ENCODE results near the gene NFS1. TPM values are rescaled to one million over a fixed set of nuclear protein-coding genes. Genes with fewer than 3 reads are reported as not detected.

Gene NFS1
- polyA plus RNA-seq, 2 of the 4 experiments (the other 2 are of a cell fraction), result 44.0 to 50.5 TPM

GRCh38 chr20:35743693-35744491 lies 44.7 kb upstream of the NFS1 start:
- FAIRE-seq (no peak), DNase-seq (ENCODE audit: low read depth in 1 of 2, low spot score in 1 of 2) (peak in 1 of 2 experiments; percentile 54), ATAC-seq (no peak)
- Histone ChIP-seq H3K4me1 (peaks cover 34% of the 10 kb centered on the region), H3K4me3 (peak overlapping the region; percentile 68; the same call in 2 of the 3 replicates), H3K4me2 (peak overlapping the region; percentile 95), H3K9me3 (no peaks in the 10 kb centered on the region), H3K27ac (peak overlapping the region; percentile 92 to 98)
- ChIA-PET POLR2A (interaction anchor here (2.2 to 4.3 kb wide), 3 partner anchors 14 to 140 kb away, joined by 38 to 97 read pairs (median 83); partner anchors contain the start of gene PHF20), CTCF (interaction anchor here (0.6 to 4.8 kb wide), 10 partner anchors 24 to 412 kb away, joined by 3 to 31 read pairs (median 6); partner anchors contain the start of gene SCAND1)
- 36% methylated on average over 15 of the region's 15 CpGs for WGBS (ENCODE audit: missing lambda C conversion rate)
- no peak for TF ChIP-seq ZSCAN20 (CRISPR knock-in tag; IDR thresholded peaks at IDR 0.05)
- peak; percentile 92 for TF ChIP-seq MAFK (IDR thresholded peaks at IDR 0.05; ENCODE audit: partially characterized antibody)
- peak; percentile 78 for TF ChIP-seq NFE2L2 (conservative IDR thresholded peaks at IDR 0.05; ENCODE audit: low read length)

DNA sequence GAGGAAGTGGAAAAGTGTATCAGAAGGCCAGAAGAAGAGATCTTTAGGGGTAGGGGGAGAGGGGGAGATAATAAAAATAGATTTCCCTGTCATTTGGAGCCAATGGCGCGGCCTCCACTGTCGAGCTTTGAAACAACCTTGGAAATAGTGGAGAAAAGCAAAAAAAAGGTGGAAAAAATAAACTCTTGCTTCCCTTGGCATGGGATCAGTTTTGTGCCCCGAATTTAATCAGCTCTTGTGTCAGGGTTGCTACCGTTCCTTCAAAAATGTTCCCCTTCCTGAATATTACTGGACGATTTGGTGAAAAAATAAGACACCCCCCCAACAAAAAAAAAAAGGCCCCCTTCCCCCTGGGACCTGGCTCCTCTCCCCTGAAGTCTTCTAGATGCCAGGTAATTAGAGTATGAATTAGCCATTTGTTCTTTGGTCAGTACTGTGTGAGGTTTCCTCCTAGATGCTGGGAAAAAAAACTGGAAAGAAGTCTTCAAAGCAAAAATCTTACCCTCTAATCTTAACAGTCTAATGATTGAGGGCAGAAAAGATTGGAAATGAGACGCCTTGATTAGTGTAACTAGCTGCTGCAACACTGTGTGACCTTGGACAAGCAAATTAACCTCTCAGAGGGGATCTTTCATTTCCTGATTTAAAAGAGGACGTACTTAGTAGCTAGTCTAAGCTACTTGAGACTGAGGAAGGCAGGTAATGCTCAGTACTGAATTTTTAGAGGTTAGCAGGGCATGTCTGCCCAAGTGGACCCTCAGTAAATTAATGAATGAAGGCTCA lies 43.8 kb upstream of the NFS1 start:
- no peaks in the 10 kb centered on the region for H3K9me3 ChIP-seq
- DNase-seq (ENCODE audit: low read depth in 1 of 2, low spot score in 1 of 2) (peak in 1 of 2 experiments; percentile 33), FAIRE-seq (no peak), ATAC-seq (no peak)
- ChIA-PET POLR2A (interaction anchor here (0.7 to 4.3 kb wide), 32 partner anchors 9 to 360 kb away, joined by 3 to 97 read pairs (median 6); partner anchors contain the start of genes NFS1, PHF20, ROMO1 and SCAND1), CTCF (interaction anchor here (1.0 to 4.8 kb wide), 12 partner anchors 14 to 212 kb away, joined by 4 to 31 read pairs (median 5); partner anchors contain the start of genes PHF20 and SCAND1)
- peak overlapping the region; percentile 95 for H3K4me2 ChIP-seq
- peak overlapping the region; percentile 92 to 98 for H3K27ac ChIP-seq
- WGBS (ENCODE audit: missing lambda C conversion rate), result 1% methylated on average over 8 of the region's 8 CpGs
- H3K4me1 ChIP-seq, result peaks cover 44% of the 10 kb centered on the region
- peak overlapping the region; percentile 68 for H3K4me3 ChIP-seq
- TF ChIP-seq SREBF2 (IDR thresholded peaks at IDR 0.05) (no peak), MYC (IDR thresholded peaks at IDR 0.05; ENCODE audit: borderline replicate concordance, low read length) (peak; percentile 29; the same call in 1 of the 2 replicates), ATOH8 (CRISPR knock-in tag; IDR thresholded peaks at IDR 0.05; ENCODE audit: low read depth) (peak; percentile 49; the same call in 1 of the 2 replicates), KDM5A (IDR thresholded peaks at IDR 0.05) (no peak), PHF8 (IDR thresholded peaks at IDR 0.05; ENCODE audit: borderline replicate concordance, low read depth) (peak; percentile 78; the same call in 1 of the 2 replicates), TFCP2L1 (CRISPR knock-in tag; IDR thresholded peaks at IDR 0.05) (0 out of 2 replicates have a peak, but pooled peaks have one; percentile 67), POLR2AphosphoS2 (conservative IDR thresholded peaks at IDR 0.05; ENCODE audit: low read length) (no peak), HOXA7 (CRISPR knock-in tag; IDR thresholded peaks at IDR 0.05) (peak; percentile 74), RARB (CRISPR knock-in tag; IDR thresholded peaks at IDR 0.05) (0 out of 2 replicates have a peak, but pooled peaks have one; percentile 56)

- H3K4me1 ChIP-seq, result peaks cover 45% of the 10 kb centered on the region
- ChIA-PET POLR2A (interaction anchor here (0.6 to 4.3 kb wide), 39 partner anchors 8 to 361 kb away, joined by 3 to 97 read pairs (median 5); partner anchors contain the start of genes NFS1, PHF20, ROMO1 and SCAND1), CTCF (interaction anchor here (0.8 to 4.8 kb wide), 13 partner anchors 9 to 213 kb away, joined by 3 to 31 read pairs (median 5); partner anchors contain the start of genes PHF20 and SCAND1)
- peak within 1 kb of the TSS; percentile 87 for H3K4me3 ChIP-seq
- DNase-seq (ENCODE audit: low read depth in 1 of 2, low spot score in 1 of 2) (peak; percentile 95 to 100), FAIRE-seq (peak; percentile 18), ATAC-seq (peak; percentile 93 to 95)
- H3K4me2 ChIP-seq, result peak within 1 kb of the TSS; percentile 95
- H3K27ac ChIP-seq, result peak within 1 kb of the TSS; percentile 98
- no peaks in the 10 kb centered on the region for H3K9me3 ChIP-seq
- 3% methylated on average over 59 of the region's 66 CpGs for WGBS (ENCODE audit: missing lambda C conversion rate)
- TF ChIP-seq REST (IDR thresholded peaks at IDR 0.05) (peak; percentile 100), CBX2 (IDR thresholded peaks at IDR 0.05; ENCODE audit: borderline replicate concordance, low read depth) (no peak), JUN (IDR thresholded peaks at IDR 0.05) (peak; percentile 92 to 96), PBX3 (IDR thresholded peaks at IDR 0.05) (peak; percentile 98), SMC3 (IDR thresholded peaks at IDR 0.05) (no peak)
- TF ChIP-seq, protein P1, sequence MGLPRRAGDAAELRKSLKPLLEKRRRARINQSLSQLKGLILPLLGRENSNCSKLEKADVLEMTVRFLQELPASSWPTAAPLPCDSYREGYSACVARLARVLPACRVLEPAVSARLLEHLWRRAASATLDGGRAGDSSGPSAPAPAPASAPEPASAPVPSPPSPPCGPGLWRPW (IDR thresholded peaks at IDR 0.05), result peak; percentile 56; the same call in 1 of the 2 replicates
- TF ChIP-seq, protein P2, sequence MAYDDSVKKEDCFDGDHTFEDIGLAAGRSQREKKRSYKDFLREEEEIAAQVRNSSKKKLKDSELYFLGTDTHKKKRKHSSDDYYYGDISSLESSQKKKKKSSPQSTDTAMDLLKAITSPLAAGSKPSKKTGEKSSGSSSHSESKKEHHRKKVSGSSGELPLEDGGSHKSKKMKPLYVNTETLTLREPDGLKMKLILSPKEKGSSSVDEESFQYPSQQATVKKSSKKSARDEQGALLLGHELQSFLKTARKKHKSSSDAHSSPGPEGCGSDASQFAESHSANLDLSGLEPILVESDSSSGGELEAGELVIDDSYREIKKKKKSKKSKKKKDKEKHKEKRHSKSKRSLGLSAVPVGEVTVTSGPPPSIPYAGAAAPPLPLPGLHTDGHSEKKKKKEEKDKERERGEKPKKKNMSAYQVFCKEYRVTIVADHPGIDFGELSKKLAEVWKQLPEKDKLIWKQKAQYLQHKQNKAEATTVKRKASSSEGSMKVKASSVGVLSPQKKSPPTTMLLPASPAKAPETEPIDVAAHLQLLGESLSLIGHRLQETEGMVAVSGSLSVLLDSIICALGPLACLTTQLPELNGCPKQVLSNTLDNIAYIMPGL (CRISPR knock-in tag; IDR thresholded peaks at IDR 0.05; ENCODE audit: borderline replicate concordance), result no peak
These were observed 43.0 kb upstream of the NFS1 start, which contains the start of gene RBM39 for GRCh38 chr20:35741892-35742740. Gene RBM39, minus strand, starts transcription at chr20:35742260. Its CDS starts 1,386 bp downstream, at chr20:35740874.
